ENCODE measurements around the gene RARG. TPM values are rescaled to one million over a fixed set of nuclear protein-coding genes. Genes with fewer than 3 reads are reported as not detected.
A peak's percentile ranks its signal among the peaks of the same experiment; 100 is the strongest.

The RARG gene
- total and polyA plus RNA-seq, 2 of the 4 experiments (the other 2 are of a cell fraction), result 7.9 to 30.9 TPM

DNA sequence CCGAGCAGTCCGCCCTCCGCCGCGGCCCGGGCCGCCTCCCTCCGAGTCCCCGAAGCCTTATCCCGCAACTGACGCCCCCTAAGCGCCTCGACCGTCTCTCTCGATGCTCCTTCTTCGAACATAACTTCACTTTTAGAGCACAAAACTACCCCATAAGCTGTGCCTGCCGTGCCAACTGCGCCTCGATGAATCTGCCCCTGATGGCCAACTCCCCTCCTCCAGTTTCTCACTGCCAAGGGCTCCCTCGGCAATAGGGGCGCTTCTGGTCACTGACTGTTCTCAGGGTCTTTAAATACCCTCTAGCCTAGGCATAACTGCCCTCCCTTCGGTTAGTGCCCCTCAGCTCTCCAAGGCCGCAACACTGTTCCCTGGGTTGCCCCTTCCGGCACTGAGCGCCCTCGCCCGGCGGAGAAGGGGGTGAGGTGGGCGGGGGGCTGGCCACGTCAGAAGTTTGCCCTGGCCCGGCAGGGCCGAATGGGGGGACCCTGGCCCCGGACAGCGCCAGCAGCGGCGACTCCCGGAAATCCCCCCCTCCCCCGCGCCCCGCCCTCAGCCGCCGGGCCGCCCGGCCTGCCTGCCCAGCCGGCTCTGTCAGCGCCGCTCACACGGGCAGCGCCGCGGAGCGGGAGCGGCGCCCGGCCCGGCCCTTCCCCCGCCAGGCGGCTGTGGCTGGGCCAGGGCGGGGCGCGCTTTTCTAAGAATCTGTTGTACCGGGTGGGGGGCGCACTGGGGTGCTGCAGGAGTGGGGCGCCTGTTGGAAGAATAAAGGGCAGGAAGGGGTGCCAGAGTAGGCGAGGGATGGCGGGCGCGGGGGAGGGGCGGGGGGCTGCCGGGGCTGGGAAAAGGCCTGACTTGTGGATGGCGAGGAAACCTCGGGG is 10.6 kb downstream of the RARG start:
- Histone ChIP-seq H3K79me1 (ENCODE audit: low read depth in 1 of 2, low read length in 2 of 2) (peaks cover 18 to 70% of the 10 kb centered on the region in 2 experiments; a peak in 3 of 4 replicates), H4K91ac (ENCODE audit: insufficient read depth, low read depth, low read length) (peak overlapping the region; percentile 96), H4K5ac (ENCODE audit: low read depth, low read length) (peak overlapping the region; percentile 99), H2AK9ac (replicated peaks; ENCODE audit: low read depth, low read length, poor library complexity) (peak overlapping the region; percentile 100), H4K8ac (ENCODE audit: low read depth in 2 of 2, low read length in 2 of 2) (peak overlapping the region; percentile 94 to 98), H3K4ac (ENCODE audit: low read depth, low read length) (peak overlapping the region; percentile 98), H4K20me1 (ENCODE audit: insufficient read depth, low read length) (peaks cover 4% of the 10 kb centered on the region), H3K27me3 (ENCODE audit: control insufficient read depth, insufficient read depth, low read length) (no peaks in the 10 kb centered on the region), H3K4me2 (ENCODE audit: low read depth, low read length) (peak overlapping the region; percentile 96), H3K56ac (ENCODE audit: extremely low read depth, insufficient read depth, low read length) (peak overlapping the region; percentile 97), H3K14ac (replicated peaks; ENCODE audit: low read depth, low read length) (peak overlapping the region; percentile 95), H2AK5ac (ENCODE audit: low read depth, low read length) (peak overlapping the region; percentile 94), H2BK5ac (ENCODE audit: low read depth, low read length, poor library complexity, severe bottlenecking) (peak overlapping the region; percentile 98), H3K9me1 (ENCODE audit: insufficient read depth, low read length) (peaks cover 27% of the 10 kb centered on the region), H3K9me3 (ENCODE audit: control insufficient read depth, insufficient read depth, low read length) (no peaks in the 10 kb centered on the region), H3K27ac (ENCODE audit: insufficient read depth, low read length) (peak overlapping the region; percentile 94), H3K18ac (ENCODE audit: low read depth, low read length) (peak overlapping the region; percentile 97), H2BK15ac (ENCODE audit: low read depth, low read length) (peak overlapping the region; percentile 77; the same call in 2 of the 3 replicates), H3K4me1 (ENCODE audit: control insufficient read depth, insufficient read depth, low read length) (peaks cover 43% of the 10 kb centered on the region), H2BK120ac (ENCODE audit: low read depth, low read length) (peak overlapping the region; percentile 90), H3K23ac (ENCODE audit: low read depth, low read length) (peak overlapping the region; percentile 99), H3K9ac (ENCODE audit: low read depth, low read length) (peak overlapping the region; percentile 90), H3K4me3 (ENCODE audit: insufficient read depth, low read depth, low read length) (peak overlapping the region; percentile 50), H2BK20ac (ENCODE audit: low read depth, low read length) (peak overlapping the region; percentile 81), H2AFZ (replicated peaks; ENCODE audit: low read length, poor library complexity) (peak overlapping the region; percentile 94), H3K36me3 (ENCODE audit: control insufficient read depth, insufficient read depth, low read length) (no peaks in the 10 kb centered on the region)
- DNase-seq (peak; percentile 51), ATAC-seq (ENCODE audit: low read depth) (peak; percentile 37)
- CTCF ChIA-PET, result no interaction called here
- no TSS peak for BruUV-seq (replicated peaks)
- WGBS, 2 experiments (ENCODE audit: extremely low coverage in 2 of 2, insufficient read length in 1 of 2), result 0% methylated on average over 19 of the region's 72 CpGs; no CpG with 5 or more reads in 1 of the 2 experiments
- in situ Hi-C loops (cut with MboI; ENCODE audit: low sequenced_read_pairs), result no loop called here
- POLR2A ChIA-PET (ENCODE audit: unreplicated experiment), result interaction anchor here (0.5 to 0.7 kb wide), 2 partner anchors 58 to 1990 kb away, joined by 3 read pairs; no protein-coding TSS in a partner anchor
- dilution Hi-C loops (cut with HindIII; ENCODE audit: low sequenced_read_pairs, unreplicated experiment), result no loop called here
- intact Hi-C loops (cut with micrococcal nuclease), result loop anchor here (2.0 kb wide), 1 partner anchor 77 kb away; the partner anchor contains the start of gene MYG1
- TF ChIP-seq POLR2A (IDR thresholded peaks at IDR 0.05; ENCODE audit: low read depth, low read length) (peak; percentile 62), MAZ (IDR thresholded peaks at IDR 0.05; ENCODE audit: borderline replicate concordance, low read depth, low read length) (peak; percentile 66; the same call in 1 of the 2 replicates), BHLHE40 (IDR thresholded peaks at IDR 0.05; ENCODE audit: low read depth, low read length) (no peak), FOS (IDR thresholded peaks at IDR 0.05; ENCODE audit: low read depth, low read length) (no peak), CHD1 (IDR thresholded peaks at IDR 0.05; ENCODE audit: low read depth, low read length) (no peak), SMC3 (IDR thresholded peaks at IDR 0.05; ENCODE audit: low read depth, low read length) (no peak), MAFK (IDR thresholded peaks at IDR 0.05; ENCODE audit: low read depth, low read length) (no peak), MXI1 (IDR thresholded peaks at IDR 0.05; ENCODE audit: borderline replicate concordance, low read depth, low read length) (peak; percentile 29; the same call in 1 of the 2 replicates)
- TF ChIP-seq, protein P1, sequence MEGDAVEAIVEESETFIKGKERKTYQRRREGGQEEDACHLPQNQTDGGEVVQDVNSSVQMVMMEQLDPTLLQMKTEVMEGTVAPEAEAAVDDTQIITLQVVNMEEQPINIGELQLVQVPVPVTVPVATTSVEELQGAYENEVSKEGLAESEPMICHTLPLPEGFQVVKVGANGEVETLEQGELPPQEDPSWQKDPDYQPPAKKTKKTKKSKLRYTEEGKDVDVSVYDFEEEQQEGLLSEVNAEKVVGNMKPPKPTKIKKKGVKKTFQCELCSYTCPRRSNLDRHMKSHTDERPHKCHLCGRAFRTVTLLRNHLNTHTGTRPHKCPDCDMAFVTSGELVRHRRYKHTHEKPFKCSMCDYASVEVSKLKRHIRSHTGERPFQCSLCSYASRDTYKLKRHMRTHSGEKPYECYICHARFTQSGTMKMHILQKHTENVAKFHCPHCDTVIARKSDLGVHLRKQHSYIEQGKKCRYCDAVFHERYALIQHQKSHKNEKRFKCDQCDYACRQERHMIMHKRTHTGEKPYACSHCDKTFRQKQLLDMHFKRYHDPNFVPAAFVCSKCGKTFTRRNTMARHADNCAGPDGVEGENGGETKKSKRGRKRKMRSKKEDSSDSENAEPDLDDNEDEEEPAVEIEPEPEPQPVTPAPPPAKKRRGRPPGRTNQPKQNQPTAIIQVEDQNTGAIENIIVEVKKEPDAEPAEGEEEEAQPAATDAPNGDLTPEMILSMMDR (conservative IDR thresholded peaks at IDR 0.05; ENCODE audit: low read depth, low read length), result peak; percentile 11; the same call in 1 of the 2 replicates
- TF ChIP-seq, protein P2, sequence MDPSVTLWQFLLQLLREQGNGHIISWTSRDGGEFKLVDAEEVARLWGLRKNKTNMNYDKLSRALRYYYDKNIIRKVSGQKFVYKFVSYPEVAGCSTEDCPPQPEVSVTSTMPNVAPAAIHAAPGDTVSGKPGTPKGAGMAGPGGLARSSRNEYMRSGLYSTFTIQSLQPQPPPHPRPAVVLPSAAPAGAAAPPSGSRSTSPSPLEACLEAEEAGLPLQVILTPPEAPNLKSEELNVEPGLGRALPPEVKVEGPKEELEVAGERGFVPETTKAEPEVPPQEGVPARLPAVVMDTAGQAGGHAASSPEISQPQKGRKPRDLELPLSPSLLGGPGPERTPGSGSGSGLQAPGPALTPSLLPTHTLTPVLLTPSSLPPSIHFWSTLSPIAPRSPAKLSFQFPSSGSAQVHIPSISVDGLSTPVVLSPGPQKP (IDR thresholded peaks at IDR 0.05; ENCODE audit: borderline replicate concordance, low read depth, low read length), result no peak
- TF ChIP-seq, protein P3, sequence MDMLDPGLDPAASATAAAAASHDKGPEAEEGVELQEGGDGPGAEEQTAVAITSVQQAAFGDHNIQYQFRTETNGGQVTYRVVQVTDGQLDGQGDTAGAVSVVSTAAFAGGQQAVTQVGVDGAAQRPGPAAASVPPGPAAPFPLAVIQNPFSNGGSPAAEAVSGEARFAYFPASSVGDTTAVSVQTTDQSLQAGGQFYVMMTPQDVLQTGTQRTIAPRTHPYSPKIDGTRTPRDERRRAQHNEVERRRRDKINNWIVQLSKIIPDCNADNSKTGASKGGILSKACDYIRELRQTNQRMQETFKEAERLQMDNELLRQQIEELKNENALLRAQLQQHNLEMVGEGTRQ (IDR thresholded peaks at IDR 0.05; ENCODE audit: low read depth, low read length), result no peak
